IPS-20b (cell line): ENCODE data around the gene SLC8A1.

Experiments
- H3K27ac ChIP-seq: one replicate; pipeline ENCODE4 v1.5.1; 2013; ENCODE audit warnings: low read length
- H3K27me3 ChIP-seq: 2 replicates; pipeline ENCODE4 v1.6.1; 2013; ENCODE audit warnings: mild to moderate bottlenecking, low read length, inconsistent platforms; ENCODE audit not compliant: insufficient read depth
- H3K36me3 ChIP-seq: 2 replicates; pipeline ENCODE4 v1.6.1; 2013; ENCODE audit warnings: low read depth, mild to moderate bottlenecking, inconsistent platforms, low read length, moderate library complexity; ENCODE audit not compliant: insufficient read depth
- H3K4me1 ChIP-seq: 2 replicates; pipeline ENCODE4 v1.6.1; 2013; ENCODE audit warnings: mild to moderate bottlenecking, control low read depth, inconsistent platforms, low read length, moderate library complexity; ENCODE audit not compliant: insufficient read depth
- H3K4me3 ChIP-seq: 2 replicates; pipeline ENCODE4 v1.5.1; 2013; ENCODE audit warnings: mild to moderate bottlenecking, low read length, inconsistent platforms
- H3K9ac ChIP-seq: 2 replicates; pipeline ENCODE4 v1.6.1; 2013; ENCODE audit warnings: low read depth, mild to moderate bottlenecking, inconsistent platforms, low read length, moderate library complexity
- H3K9me3 ChIP-seq: 2 replicates; pipeline ENCODE4 v1.6.1; 2013; ENCODE audit warnings: mild to moderate bottlenecking, low read depth, low read length, inconsistent platforms; ENCODE audit not compliant: insufficient read depth

SLC8A1 gene

DNA sequence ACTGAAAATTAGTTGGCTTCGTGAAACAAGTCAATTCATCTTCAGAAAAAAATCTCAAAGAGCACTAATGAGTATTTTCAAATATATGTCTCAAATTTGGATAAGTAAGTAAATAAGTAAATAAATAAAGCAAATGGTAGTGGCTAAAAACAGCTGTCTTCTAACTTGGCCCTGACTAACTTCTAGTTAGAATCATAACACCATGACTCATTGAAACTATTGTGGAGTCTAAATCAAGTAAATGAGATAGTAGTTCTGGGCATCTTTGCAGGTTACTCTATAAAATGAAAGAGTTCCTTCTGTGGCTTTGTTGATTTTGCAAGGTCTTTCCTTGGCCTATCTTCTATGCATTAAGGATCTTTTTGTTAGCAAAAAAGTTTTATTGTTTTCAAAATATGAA lies 110.7 kb downstream of the SLC8A1 start:
- H3K4me1 ChIP-seq = no peaks in the 10 kb centered on the region
- H3K27me3 ChIP-seq = no peaks in the 10 kb centered on the region
- no peak overlapping the region for H3K9ac ChIP-seq
- H3K4me3 ChIP-seq = no peak overlapping the region
- H3K27ac ChIP-seq = no peak overlapping the region
- H3K36me3 ChIP-seq = no peaks in the 10 kb centered on the region
- no peaks in the 10 kb centered on the region for H3K9me3 ChIP-seq

DNA sequence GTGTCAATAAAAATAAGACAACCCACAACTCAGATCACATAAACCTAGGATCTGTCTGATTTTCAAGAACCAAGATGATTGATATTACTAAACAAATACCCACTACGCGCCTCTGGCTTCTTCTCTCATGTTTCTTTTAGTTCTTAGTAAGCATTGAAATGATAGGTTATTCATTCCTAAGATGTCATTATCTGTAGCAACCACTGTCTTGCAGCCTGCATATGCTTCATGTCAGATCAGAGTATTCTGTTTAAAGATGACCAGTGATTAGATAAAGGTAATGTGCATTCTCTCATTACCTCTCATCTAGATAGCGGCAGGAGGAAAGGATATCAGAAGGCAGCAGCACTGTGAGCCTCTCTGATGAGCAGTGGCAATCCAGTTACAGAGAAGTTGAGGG lies 112.9 kb downstream of the SLC8A1 start:
- Histone ChIP-seq H3K36me3 (no peaks in the 10 kb centered on the region), H3K9me3 (no peaks in the 10 kb centered on the region), H3K27me3 (no peaks in the 10 kb centered on the region), H3K27ac (no peak overlapping the region), H3K4me3 (no peak overlapping the region), H3K4me1 (no peaks in the 10 kb centered on the region), H3K9ac (no peak overlapping the region)

DNA sequence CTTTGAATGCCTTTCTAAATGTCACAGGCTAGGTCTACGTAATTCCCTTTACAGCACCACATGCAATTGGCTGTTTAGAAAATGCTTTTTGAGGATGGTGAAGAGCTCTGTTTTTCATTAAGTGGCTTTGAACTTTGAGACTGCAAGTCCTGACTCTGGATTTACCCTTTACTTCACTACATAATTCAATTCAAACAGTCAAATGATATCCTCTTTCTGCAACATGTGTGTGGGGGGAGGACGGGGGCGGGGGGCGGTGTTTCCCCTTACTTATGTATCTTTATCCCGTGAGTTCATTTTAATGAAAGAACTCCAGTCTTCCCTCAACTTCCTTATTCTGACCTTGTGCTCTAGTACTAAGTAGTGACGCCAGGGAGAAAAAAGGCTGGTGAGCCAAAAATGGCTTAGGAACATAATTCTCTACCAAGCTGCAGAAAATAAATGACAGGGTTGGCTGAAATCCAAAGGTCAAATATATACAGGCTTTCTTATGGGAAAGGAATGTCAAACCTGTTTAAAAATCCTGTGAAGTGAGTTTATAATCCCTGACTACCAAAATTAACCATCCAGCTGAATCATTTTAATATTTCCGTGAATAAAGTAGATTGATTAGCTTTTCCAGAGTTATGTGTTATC lies 119.6 kb downstream of the SLC8A1 start:
- H3K9me3 ChIP-seq = no peaks in the 10 kb centered on the region
- no peaks in the 10 kb centered on the region for H3K4me1 ChIP-seq
- no peak overlapping the region for H3K9ac ChIP-seq
- H3K4me3 ChIP-seq = no peak overlapping the region
- H3K36me3 ChIP-seq = no peaks in the 10 kb centered on the region
- no peak overlapping the region for H3K27ac ChIP-seq
- no peaks in the 10 kb centered on the region for H3K27me3 ChIP-seq

DNA sequence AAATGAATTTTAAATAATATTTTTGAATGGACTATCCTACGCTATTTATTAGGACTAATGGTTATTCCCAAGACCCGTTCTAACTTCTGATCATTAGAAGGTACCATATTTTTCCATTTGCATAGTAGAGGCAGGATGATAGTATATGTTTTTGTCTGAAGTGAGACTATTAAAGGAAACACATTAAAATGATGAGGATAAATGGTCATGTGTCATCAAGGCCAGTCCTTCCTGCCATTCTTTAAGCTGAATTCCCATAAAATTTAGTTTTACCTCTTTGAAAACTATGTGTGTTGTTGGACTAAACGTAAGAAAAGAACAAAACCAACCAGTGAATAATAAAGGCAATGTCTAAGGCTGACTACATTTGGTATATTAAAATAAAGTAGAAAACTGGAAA lies 121.8 kb downstream of the SLC8A1 start:
- Histone ChIP-seq H3K27me3 (no peaks in the 10 kb centered on the region), H3K4me1 (no peaks in the 10 kb centered on the region), H3K36me3 (no peaks in the 10 kb centered on the region), H3K4me3 (no peak overlapping the region), H3K9me3 (no peaks in the 10 kb centered on the region), H3K27ac (no peak overlapping the region), H3K9ac (no peak overlapping the region)

DNA sequence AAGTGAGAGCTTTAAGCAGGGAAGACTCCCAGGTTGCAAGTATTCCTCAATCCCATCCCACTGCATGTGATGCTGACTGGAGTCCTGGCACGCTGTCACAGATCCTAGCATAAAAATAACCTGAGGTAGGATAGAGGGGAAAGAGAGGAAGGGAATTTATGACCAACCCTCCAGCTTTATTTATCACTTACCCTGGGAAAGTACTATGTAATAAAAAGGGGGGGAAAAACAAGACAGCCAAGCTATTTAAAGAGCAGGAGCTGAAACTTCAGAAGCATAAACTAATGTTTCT lies 122.2 kb downstream of the SLC8A1 start:
- Histone ChIP-seq H3K4me3 (no peak overlapping the region), H3K4me1 (no peaks in the 10 kb centered on the region), H3K9me3 (no peaks in the 10 kb centered on the region), H3K36me3 (no peaks in the 10 kb centered on the region), H3K27ac (no peak overlapping the region), H3K9ac (no peak overlapping the region), H3K27me3 (no peaks in the 10 kb centered on the region)

DNA sequence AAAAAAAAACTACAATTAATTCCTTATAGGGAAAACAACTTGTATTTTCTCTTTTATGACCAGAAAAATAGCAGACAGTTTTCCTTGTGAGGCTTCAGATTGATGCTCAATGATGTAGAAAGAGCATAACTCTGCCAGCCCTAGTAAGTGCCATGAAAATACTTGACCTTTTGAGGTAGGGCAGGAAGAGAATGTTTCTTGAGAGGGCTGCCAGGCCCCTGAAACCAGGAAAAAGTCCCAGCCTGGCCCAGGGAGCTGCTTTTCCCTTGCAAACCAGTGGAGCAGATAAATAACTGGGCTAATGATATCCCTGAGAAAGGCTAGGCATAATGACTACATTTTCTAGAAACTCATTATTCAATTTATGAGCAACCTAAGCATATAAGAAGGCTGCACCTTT lies 126.8 kb downstream of the SLC8A1 start:
- Histone ChIP-seq H3K9ac (no peak overlapping the region), H3K36me3 (no peaks in the 10 kb centered on the region), H3K27me3 (no peaks in the 10 kb centered on the region), H3K4me3 (no peak overlapping the region), H3K9me3 (no peaks in the 10 kb centered on the region), H3K27ac (no peak overlapping the region), H3K4me1 (no peaks in the 10 kb centered on the region)

DNA sequence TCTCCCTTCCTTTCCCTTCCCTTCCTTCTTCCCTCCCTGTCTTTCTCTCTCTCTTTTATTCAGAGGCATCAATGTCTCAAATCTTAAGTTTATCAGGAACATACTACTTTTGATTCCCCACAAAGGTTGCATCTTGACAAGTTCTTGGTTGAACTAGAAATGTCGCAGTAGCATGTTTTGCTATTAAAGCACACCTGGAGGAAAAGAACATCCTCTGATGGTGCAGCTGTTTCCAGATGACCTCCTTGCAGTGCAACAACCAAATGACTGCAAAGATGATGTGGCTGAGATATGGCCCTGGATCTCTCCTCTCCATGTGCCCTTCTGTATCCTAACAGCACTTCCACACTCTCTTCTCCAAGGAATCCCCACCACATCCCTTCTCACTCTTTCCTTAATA lies 127.2 kb downstream of the SLC8A1 start:
- no peaks in the 10 kb centered on the region for H3K27me3 ChIP-seq
- no peak overlapping the region for H3K27ac ChIP-seq
- H3K9ac ChIP-seq = no peak overlapping the region
- no peak overlapping the region for H3K4me3 ChIP-seq
- no peaks in the 10 kb centered on the region for H3K9me3 ChIP-seq
- no peaks in the 10 kb centered on the region for H3K4me1 ChIP-seq
- H3K36me3 ChIP-seq = no peaks in the 10 kb centered on the region

DNA sequence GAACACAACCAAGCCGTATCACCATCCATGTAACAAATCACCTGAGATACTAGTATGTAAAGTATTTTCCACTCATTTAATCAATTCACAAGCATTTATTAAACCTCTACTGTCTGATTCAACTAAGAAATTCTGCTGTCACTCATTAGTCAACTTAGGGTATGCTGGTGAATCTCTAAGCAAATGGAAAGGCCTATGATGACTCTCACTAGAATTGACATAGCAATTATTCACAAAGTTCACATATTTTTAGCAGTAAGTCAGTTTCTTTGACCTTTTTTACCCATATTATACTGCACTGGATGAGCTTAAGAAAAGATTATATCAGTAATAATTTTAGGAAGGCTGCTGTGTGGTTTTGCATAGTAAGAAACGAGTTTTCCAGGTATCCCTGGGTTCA lies 130.1 kb downstream of the SLC8A1 start:
- Histone ChIP-seq H3K36me3 (no peaks in the 10 kb centered on the region), H3K27ac (no peak overlapping the region), H3K9ac (no peak overlapping the region), H3K4me1 (peaks cover 5% of the 10 kb centered on the region; the same call in 1 of the 2 replicates), H3K4me3 (no peak overlapping the region), H3K9me3 (no peaks in the 10 kb centered on the region), H3K27me3 (no peaks in the 10 kb centered on the region)

DNA sequence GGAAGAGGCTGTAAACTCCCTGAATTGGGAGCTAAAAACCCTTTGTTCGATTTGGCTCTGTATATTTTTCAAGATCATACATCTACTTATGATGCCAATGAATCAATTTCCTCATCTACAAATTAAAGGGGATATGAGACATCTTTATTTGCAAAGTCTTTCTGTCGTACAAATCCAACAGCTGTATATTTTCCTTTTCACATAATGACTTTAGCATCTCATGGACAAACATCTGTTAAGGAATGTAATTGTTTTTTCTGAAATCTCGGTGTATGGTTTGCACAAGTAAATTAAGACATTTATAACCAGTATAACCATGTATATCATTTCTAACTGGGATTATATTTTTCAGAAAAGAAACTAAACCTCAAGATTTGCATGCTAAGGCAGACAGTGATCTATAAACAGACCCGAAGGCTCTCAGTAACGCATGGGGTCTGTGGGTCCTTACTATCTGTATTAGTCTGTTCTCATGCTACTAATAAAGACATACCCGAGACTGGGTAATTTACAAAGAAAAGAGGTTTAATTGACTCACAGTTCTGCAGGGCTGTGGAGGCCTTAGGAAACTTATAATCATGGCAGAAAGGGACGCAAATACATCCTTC lies 130.8 kb downstream of the SLC8A1 start:
- no peak overlapping the region for H3K4me3 ChIP-seq
- no peak overlapping the region for H3K9ac ChIP-seq
- no peaks in the 10 kb centered on the region for H3K27me3 ChIP-seq
- H3K9me3 ChIP-seq = no peaks in the 10 kb centered on the region
- no peaks in the 10 kb centered on the region for H3K36me3 ChIP-seq
- peaks cover 5% of the 10 kb centered on the region; the same call in 1 of the 2 replicates for H3K4me1 ChIP-seq
- H3K27ac ChIP-seq = no peak overlapping the region

DNA sequence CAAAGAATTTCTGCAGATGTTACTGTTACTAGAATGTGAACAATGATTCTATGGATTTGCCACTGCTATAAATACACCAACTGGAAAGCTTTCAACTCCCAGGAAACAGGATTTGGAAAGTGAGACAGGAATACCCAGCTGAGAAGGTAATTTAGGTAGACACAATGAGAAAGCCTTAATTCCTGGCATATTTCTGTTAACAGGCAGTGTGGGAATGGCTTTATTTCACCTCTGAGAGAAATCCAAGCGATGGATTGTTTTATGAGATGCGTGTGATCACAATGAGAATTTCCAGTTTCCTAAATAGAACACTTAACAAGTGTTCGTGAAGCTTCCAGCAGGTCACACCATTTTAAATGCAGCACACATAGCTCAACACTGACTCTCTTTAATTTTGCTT lies 133.0 kb downstream of the SLC8A1 start:
- H3K4me1 ChIP-seq = peaks cover 5% of the 10 kb centered on the region; the same call in 1 of the 2 replicates

DNA sequence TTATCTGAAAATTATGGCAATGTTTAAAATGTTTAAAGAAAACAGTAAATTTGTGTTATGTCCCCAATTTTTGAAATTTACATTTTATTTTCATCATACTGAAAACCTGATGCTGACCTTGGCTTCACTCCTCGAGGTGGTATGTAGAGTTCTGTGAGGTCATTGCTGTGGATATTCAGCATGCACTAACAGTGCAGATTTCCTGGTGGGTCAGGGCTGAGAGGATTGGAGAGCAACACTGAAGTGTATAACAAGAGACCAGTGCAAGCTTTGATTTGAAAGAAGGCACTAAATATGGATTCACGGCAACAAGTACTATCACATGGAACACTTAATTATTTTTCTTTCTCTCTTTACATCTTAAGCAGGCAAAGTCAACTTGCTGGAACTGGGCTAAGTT lies 134.1 kb downstream of the SLC8A1 start:
- Histone ChIP-seq H3K36me3 (no peaks in the 10 kb centered on the region), H3K9ac (no peak overlapping the region), H3K4me1 (peaks cover 5% of the 10 kb centered on the region; the same call in 1 of the 2 replicates), H3K4me3 (no peak overlapping the region), H3K27ac (no peak overlapping the region), H3K9me3 (peaks cover 12% of the 10 kb centered on the region), H3K27me3 (no peaks in the 10 kb centered on the region)

More for the DNA sequence above, 133.0 kb downstream of the SLC8A1 start:
- no peak overlapping the region for H3K4me3 ChIP-seq
- H3K27me3 ChIP-seq = no peaks in the 10 kb centered on the region
- no peak overlapping the region for H3K9ac ChIP-seq
- no peak overlapping the region for H3K27ac ChIP-seq
- H3K36me3 ChIP-seq = no peaks in the 10 kb centered on the region
- H3K9me3 ChIP-seq = peaks cover 12% of the 10 kb centered on the region

DNA sequence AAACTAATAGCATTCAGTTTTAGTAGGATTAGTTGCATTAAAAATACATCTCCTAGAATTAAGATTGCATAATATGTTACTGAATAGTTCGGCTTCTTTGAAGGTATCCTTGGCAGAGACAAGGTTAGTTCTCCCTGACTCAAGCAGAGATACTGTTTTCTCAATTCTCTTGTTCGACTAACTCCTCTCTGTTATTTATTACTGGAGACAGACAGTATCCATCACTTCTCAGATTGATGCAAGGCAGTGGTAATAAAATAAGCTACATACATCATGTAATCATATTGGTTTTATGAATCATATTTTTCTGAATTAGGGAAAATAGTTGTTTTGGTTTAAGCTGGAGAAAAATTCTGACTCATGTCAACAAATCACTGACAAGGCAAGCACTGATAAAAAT lies 134.8 kb downstream of the SLC8A1 start:
- H3K9ac ChIP-seq = no peak overlapping the region
- no peaks in the 10 kb centered on the region for H3K27me3 ChIP-seq
- H3K4me3 ChIP-seq = no peak overlapping the region
- H3K9me3 ChIP-seq = peaks cover 12% of the 10 kb centered on the region
- H3K4me1 ChIP-seq = peaks cover 5% of the 10 kb centered on the region; the same call in 1 of the 2 replicates
- H3K36me3 ChIP-seq = no peaks in the 10 kb centered on the region
- H3K27ac ChIP-seq = no peak overlapping the region
